SJCRH30 (cell line): ENCODE results near the gene HSPA4. TPM values are rescaled to one million over a fixed set of nuclear protein-coding genes. Genes with fewer than 3 reads are reported as not detected.
A peak's percentile ranks its signal among the peaks of the same experiment; 100 is the strongest.

Experiments
- DNase-seq, 2 experiments: peaks; one replicate each; pipeline ENCODE4 v3.0.0-alpha.2; 2015 to 2020
- H3K27ac ChIP-seq: fragments of 250-450 bp; sonication (Bioruptor Pico); 2 replicates; pipeline ENCODE4 v1.5.1; 2020; ENCODE audit warnings: mild to moderate bottlenecking, moderate library complexity
- H3K27me3 ChIP-seq: fragments of 250-450 bp; sonication (Bioruptor Pico); 2 replicates; pipeline ENCODE4 v1.5.1; 2020; ENCODE audit warnings: mild to moderate bottlenecking, moderate library complexity
- H3K36me3 ChIP-seq: fragments of 250-450 bp; sonication (Bioruptor Pico); 2 replicates; pipeline ENCODE4 v1.5.1; 2020; ENCODE audit warnings: mild to moderate bottlenecking, moderate library complexity
- H3K4me1 ChIP-seq: fragments of 250-450 bp; sonication (Bioruptor Pico); 2 replicates; pipeline ENCODE4 v1.5.1; 2020; ENCODE audit warnings: mild to moderate bottlenecking, moderate library complexity
- H3K4me3 ChIP-seq: fragments of 250-450 bp; sonication (Bioruptor Pico); 2 replicates; pipeline ENCODE4 v1.5.1; 2020; ENCODE audit warnings: mild to moderate bottlenecking, moderate library complexity
- H3K9me3 ChIP-seq: fragments of 250-450 bp; sonication (Bioruptor Pico); replicated peaks from 2 replicates; pipeline ENCODE4 v1.5.1; 2020; ENCODE audit warnings: mild to moderate bottlenecking, moderate library complexity
- total RNA-seq: library from RNA; depleted of rRNA; stranded (reverse); fragments of >200 nt; shearing (Covaris generic); gene quantifications from 2 replicates; pipeline ENCODE4 v1.2.3, GENCODE V29; 2014

Gene HSPA4
- total RNA-seq, 1 experiment from 2014 or later, result 173 TPM

DNA sequence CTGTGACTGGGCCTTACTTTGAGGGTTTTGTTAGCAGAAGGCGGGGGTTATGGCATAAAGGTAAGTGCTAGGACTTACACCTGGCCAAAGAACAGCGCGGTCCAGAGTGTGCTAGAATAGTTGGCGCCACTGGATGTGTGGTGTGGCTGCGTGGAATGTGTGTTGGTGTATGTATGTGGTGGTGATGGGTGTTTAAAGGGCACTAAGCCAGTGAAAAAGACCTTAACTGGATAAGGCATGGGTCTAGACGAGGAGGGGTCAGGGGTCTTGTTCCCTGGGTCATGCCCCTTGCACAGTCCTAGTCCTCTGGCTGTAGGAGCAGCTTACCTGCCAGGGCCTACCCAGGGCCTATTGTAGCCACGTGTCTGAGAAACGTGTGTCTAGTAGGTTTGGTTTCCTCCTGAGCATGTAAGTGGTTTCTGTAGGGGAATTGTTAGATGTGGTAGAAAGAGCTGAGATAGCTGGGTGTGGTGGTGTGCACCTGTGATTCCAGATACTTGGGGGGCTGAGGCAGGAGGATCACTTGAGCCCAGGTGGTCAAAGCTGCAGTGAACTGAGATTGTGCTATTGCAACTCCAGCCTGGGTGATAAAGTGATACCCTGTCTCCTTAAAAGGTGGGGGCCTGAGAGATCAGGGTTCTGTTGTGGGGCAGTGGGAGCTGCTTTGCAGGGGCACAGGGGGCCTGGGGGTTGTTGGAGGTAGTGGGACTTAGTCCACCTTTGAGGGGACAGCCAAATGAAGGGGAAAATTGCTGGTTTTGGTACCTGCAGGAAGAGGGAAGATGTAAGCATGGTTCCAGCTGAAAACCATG, 55.2 kb downstream of the HSPA4 start:
- Histone ChIP-seq H3K9me3 (no peaks in the 10 kb centered on the region), H3K36me3 (peaks cover 37% of the 10 kb centered on the region), H3K27me3 (no peaks in the 10 kb centered on the region; the same call in 1 of the 2 replicates), H3K27ac (no peak overlapping the region), H3K4me3 (no peak overlapping the region), H3K4me1 (no peaks in the 10 kb centered on the region)
- DNase-seq, result no peak

- DNase-seq, result no peak
- Histone ChIP-seq H3K9me3 (no peaks in the 10 kb centered on the region), H3K27ac (no peak overlapping the region), H3K27me3 (no peaks in the 10 kb centered on the region; the same call in 1 of the 2 replicates), H3K36me3 (peaks cover 27% of the 10 kb centered on the region), H3K4me3 (no peak overlapping the region), H3K4me1 (no peaks in the 10 kb centered on the region)
These were observed 56.7 kb downstream of the HSPA4 start for GRCh38 chr5:133108481-133108921.

DNA sequence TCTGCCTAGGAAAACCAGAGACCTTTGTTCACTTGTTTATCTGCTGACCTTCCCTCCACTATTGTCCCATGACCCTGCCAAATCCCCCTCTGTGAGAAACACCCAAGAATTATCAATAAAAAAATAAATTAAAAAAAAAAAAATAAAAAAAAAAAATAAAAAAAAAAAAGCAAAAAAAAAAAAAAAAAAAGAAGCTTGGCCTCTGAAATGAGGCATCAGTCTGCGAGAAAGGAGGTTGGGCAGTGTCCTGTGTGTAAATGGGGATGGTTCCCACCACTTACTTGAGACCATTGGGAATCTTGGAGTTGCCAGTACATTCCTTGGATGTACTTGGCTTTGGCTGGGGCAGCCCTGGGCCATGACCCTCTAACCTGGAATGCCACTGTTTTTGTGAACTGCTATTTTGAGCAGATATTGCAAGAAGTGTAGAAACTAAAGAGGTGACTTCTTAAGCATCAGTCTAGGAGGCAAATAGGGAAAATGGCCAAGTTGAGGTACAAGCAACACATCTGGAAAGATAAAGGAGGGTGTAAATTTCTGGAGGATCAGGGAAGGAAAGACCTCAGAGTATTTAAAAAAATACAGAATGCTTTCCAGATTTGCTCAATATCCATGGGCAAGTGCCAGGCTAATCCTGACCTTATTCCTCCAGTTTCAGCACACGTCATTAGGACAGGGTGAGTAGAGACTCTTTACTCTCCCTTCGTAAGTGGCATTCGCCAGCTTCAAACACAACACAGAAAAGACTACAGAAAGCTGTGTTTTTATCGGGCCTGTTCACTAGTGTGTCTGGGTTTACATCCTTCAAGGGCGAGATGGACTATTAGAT, 58.1 kb downstream of the HSPA4 start:
- DNase-seq, result no peak
- Histone ChIP-seq H3K27me3 (no peaks in the 10 kb centered on the region; the same call in 1 of the 2 replicates), H3K27ac (no peak overlapping the region), H3K4me3 (no peak overlapping the region), H3K9me3 (no peaks in the 10 kb centered on the region), H3K36me3 (peaks cover 13% of the 10 kb centered on the region), H3K4me1 (no peaks in the 10 kb centered on the region)

DNA sequence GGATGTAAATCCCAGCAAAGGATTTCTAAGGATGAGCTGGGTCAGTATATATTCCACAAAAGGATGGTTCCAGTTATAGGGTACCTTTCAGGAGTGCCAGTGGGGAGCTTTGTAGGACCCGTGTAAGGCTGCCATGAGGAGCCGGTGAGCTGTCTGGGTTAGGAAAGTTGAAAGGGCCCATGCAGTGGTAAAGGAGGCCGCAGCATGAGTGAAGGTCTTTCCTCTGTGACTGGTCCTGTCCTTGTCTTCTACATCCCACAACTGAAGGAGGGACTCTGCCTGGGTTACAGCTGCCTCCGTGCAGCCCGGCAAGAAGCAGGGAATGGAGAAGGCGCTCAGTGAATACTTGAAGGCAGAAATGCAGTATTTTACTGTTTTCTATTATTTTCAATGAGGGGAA, 58.9 kb downstream of the HSPA4 start:
- no peak for DNase-seq
- H3K36me3 ChIP-seq, result peaks cover 5% of the 10 kb centered on the region
- no peak overlapping the region for H3K4me3 ChIP-seq
- no peak overlapping the region for H3K27ac ChIP-seq
- H3K27me3 ChIP-seq, result no peaks in the 10 kb centered on the region; the same call in 1 of the 2 replicates
- H3K4me1 ChIP-seq, result no peaks in the 10 kb centered on the region
- H3K9me3 ChIP-seq, result no peaks in the 10 kb centered on the region

GRCh38 chr5:133111299-133111698, 59.5 kb downstream of the HSPA4 start:
- Histone ChIP-seq H3K9me3 (no peaks in the 10 kb centered on the region), H3K4me3 (no peak overlapping the region), H3K27ac (no peak overlapping the region), H3K4me1 (no peaks in the 10 kb centered on the region), H3K27me3 (no peaks in the 10 kb centered on the region; the same call in 1 of the 2 replicates), H3K36me3 (peaks cover 1% of the 10 kb centered on the region; the same call in 1 of the 2 replicates)
- DNase-seq, result peak; percentile 76 to 91

- no peak for DNase-seq
- Histone ChIP-seq H3K27ac (no peak overlapping the region), H3K4me3 (no peak overlapping the region), H3K27me3 (no peaks in the 10 kb centered on the region), H3K4me1 (no peaks in the 10 kb centered on the region), H3K36me3 (no peaks in the 10 kb centered on the region), H3K9me3 (no peaks in the 10 kb centered on the region)
These were observed 60.3 kb downstream of the HSPA4 start for GRCh38 chr5:133112026-133112660.

- DNase-seq, result no peak
- Histone ChIP-seq H3K36me3 (no peaks in the 10 kb centered on the region), H3K4me1 (peaks cover 10% of the 10 kb centered on the region), H3K27ac (no peak overlapping the region), H3K9me3 (no peaks in the 10 kb centered on the region), H3K4me3 (no peak overlapping the region), H3K27me3 (no peaks in the 10 kb centered on the region)
These were observed 61.7 kb downstream of the HSPA4 start for GRCh38 chr5:133113331-133114061.

DNA sequence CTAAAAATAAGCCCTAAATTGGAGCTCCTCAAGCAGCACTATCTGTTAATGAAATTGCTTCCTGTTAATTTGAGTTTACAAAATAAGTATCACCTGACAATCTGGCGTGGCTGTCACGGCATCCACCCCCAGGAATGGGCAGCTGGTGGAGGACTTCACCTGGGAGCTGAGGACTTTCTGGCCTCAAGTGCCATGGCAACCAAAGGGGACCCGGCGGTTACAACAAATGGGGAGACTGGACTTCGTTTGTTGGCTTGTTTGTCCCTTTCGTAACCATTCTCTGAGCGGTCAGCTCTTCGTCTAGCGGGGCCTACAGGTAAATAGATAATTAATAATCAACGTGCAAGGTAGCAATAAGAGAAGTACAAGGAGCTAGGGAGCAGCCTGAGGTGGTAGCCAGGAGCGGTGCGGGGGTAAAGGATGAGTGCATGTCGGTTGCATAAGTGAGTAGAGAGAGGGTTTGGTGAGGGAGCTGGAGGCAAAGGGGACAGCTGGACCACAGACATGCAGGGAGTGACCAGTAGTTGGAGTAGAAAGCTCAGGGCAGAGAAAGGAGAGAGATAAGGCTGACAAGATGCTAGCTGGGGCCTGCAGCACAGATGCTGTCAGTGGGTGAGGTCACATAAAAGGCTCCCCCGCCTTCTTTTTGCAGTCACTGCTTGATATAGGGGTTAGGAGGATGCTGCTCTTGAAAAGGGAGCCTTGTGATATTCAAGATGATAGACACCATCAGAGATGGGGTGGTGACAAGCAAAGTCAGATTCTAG, 62.5 kb downstream of the HSPA4 start:
- H3K27me3 ChIP-seq, result no peaks in the 10 kb centered on the region
- H3K36me3 ChIP-seq, result no peaks in the 10 kb centered on the region
- H3K4me3 ChIP-seq, result no peak overlapping the region
- DNase-seq, result no peak
- H3K27ac ChIP-seq, result no peak overlapping the region
- no peaks in the 10 kb centered on the region for H3K9me3 ChIP-seq
- peaks cover 18% of the 10 kb centered on the region for H3K4me1 ChIP-seq

DNA sequence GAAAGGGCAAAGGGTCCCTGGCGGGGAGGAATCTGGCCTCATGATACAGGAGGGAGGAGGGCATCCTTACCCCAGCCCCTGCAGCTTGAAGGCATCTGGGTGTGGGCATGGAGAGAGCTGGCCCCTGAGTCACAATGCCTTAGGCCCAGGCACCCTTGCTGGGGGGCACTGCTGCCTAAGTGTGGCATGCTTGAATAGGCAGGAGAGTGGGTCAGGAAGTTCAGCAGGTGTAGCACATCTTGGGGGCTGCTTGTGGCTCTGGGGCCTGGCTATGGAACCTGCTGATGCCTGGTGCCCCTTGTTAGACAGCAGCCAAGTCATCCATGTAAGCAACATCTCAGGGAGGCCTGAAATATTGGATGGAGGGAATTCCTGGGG, 63.1 kb downstream of the HSPA4 start:
- Histone ChIP-seq H3K27ac (no peak overlapping the region), H3K4me1 (peaks cover 24% of the 10 kb centered on the region), H3K27me3 (no peaks in the 10 kb centered on the region), H3K9me3 (no peaks in the 10 kb centered on the region), H3K4me3 (no peak overlapping the region), H3K36me3 (no peaks in the 10 kb centered on the region)
- no peak for DNase-seq

DNA sequence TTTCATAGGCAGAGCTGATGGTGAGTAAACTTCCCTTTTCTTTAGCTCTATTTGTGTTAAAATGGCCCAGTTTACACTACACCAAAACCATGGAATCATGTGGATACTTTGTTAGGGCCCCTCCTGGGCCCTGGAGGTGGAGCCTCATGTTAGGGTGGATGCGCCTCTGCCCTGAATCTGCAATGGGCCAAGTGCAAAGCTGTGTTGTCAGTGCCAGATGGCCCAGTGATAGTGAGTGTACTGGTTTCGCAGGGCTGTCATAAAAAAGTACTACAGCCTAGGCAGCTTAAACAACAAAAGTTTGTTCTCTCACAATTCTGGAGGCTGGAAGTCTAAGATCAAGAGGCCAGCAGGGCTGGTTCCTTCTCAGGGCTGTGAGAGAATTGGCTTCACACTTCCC, 64.8 kb downstream of the HSPA4 start:
- Histone ChIP-seq H3K36me3 (no peaks in the 10 kb centered on the region), H3K4me3 (no peak overlapping the region), H3K4me1 (peaks cover 34% of the 10 kb centered on the region), H3K27ac (no peak overlapping the region), H3K27me3 (no peaks in the 10 kb centered on the region), H3K9me3 (no peaks in the 10 kb centered on the region)
- no peak for DNase-seq

GRCh38 chr5:133117166-133117911, 65.5 kb downstream of the HSPA4 start:
- Histone ChIP-seq H3K36me3 (no peaks in the 10 kb centered on the region), H3K9me3 (no peaks in the 10 kb centered on the region), H3K27me3 (no peaks in the 10 kb centered on the region), H3K4me3 (no peak overlapping the region), H3K4me1 (peaks cover 34% of the 10 kb centered on the region), H3K27ac (no peak overlapping the region)
- no peak for DNase-seq

- H3K27ac ChIP-seq, result no peak overlapping the region
- H3K27me3 ChIP-seq, result no peaks in the 10 kb centered on the region
- no peak overlapping the region for H3K4me3 ChIP-seq
- DNase-seq, result no peak
- H3K36me3 ChIP-seq, result no peaks in the 10 kb centered on the region
- H3K4me1 ChIP-seq, result peaks cover 34% of the 10 kb centered on the region
- H3K9me3 ChIP-seq, result no peaks in the 10 kb centered on the region
These were observed 66.2 kb downstream of the HSPA4 start for GRCh38 chr5:133117912-133118445.

DNA sequence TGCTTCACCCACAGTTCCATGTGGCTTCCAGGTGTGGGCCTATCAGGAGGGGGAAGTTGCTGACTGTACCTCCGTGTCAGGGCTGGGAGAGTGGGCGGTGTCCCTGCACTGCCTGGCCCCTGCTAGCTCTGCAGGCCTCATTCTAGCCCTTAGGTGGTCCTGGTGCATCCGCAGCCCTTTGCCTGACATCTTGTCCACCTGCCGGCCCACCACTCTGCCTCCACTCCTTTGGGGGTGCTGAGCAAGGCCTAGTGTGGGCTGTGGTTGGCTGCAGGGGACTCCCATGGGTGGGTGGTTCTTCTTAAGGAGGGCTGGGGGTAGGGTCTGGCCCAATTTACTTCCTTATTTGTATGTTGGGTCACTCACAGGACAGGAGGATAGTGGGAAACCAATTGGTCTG, 66.9 kb downstream of the HSPA4 start:
- Histone ChIP-seq H3K27ac (peak overlapping the region; percentile 33), H3K9me3 (no peaks in the 10 kb centered on the region)

More for the DNA sequence above, 66.9 kb downstream of the HSPA4 start:
- DNase-seq, result no peak
- Histone ChIP-seq H3K4me3 (no peak overlapping the region), H3K4me1 (peaks cover 34% of the 10 kb centered on the region), H3K36me3 (no peaks in the 10 kb centered on the region), H3K27me3 (no peaks in the 10 kb centered on the region)
